ENCODE results near the gene PCSK2. TPM values are rescaled to one million over a fixed set of nuclear protein-coding genes. Genes with fewer than 3 reads are reported as not detected.

PCSK2 gene
- total and polyA plus RNA-seq, 2 donors (not counting 3 experiments of a cell fraction or from before 2014, with no cell fraction given), result not detected

GRCh38 chr20:17423782-17424181 is 196.9 kb downstream of the PCSK2 start:
- no peak overlapping the region for H3K9ac ChIP-seq (replicated peaks; ENCODE audit: extremely low read depth, insufficient read depth, low read length)
- H3K9me1 ChIP-seq (replicated peaks; ENCODE audit: control insufficient read depth, extremely low read depth, insufficient read depth, low read length), result no peaks in the 10 kb centered on the region
- no peak overlapping the region for H2AFZ ChIP-seq (ENCODE audit: low read depth, low read length)
- no peaks in the 10 kb centered on the region for H3K36me3 ChIP-seq (ENCODE audit: control insufficient read depth in 2 of 2, extremely low read depth in 1 of 2, insufficient read depth in 2 of 2, low read length in 2 of 2)
- H3K79me2 ChIP-seq (ENCODE audit: control insufficient read depth, insufficient read depth, low read length), result no peaks in the 10 kb centered on the region
- BruUV-seq (replicated peaks), result no TSS peak
- H3K4me2 ChIP-seq (ENCODE audit: insufficient read depth, low read length), result no peak overlapping the region
- FAIRE-seq (no peak), DNase-seq (ENCODE audit: low read depth, low spot score) (no peak)
- no peak overlapping the region for H3K4me3 ChIP-seq (replicated peaks in 1 of 3; ENCODE audit: insufficient read depth in 1 of 3, low read depth in 1 of 3, low read length in 3 of 3)
- ChIA-PET CTCF (no interaction called here), POLR2A (no interaction called here)
- no peaks in the 10 kb centered on the region for H3K4me1 ChIP-seq (ENCODE audit: control insufficient read depth, extremely low read depth, insufficient read depth, low read length)
- dilution Hi-C loops (cut with MboI; ENCODE audit: extremely low pct_ligation_motif_present, low sequenced_read_pairs) (no loop called here), intact Hi-C loops (cut with micrococcal nuclease) (no loop called here)
- no peak overlapping the region for H3K27ac ChIP-seq (ENCODE audit: insufficient read depth, low read depth, low read length)
- no peaks in the 10 kb centered on the region for H4K20me1 ChIP-seq (replicated peaks; ENCODE audit: control insufficient read depth, extremely low read depth, insufficient read depth, low read length)
- H3K27me3 ChIP-seq (ENCODE audit: control insufficient read depth in 2 of 2, insufficient read depth in 2 of 2, low read length in 2 of 2), result peaks cover 0 to 2% of the 10 kb centered on the region in 2 experiments
- TF ChIP-seq MAX (IDR thresholded peaks at IDR 0.05; ENCODE audit: insufficient read depth, insufficient read length) (no peak), MYC (IDR thresholded peaks at IDR 0.05; ENCODE audit: low read depth, low read length) (no peak), CTCF (IDR thresholded peaks at IDR 0.05; ENCODE audit: extremely low read depth in 1 of 2, insufficient read depth in 1 of 2, low read depth in 1 of 2, low read length in 2 of 2) (no peak), POLR2A (IDR thresholded peaks at IDR 0.05; ENCODE audit: low read depth, low read length) (no peak), EZH2 (IDR thresholded peaks at IDR 0.05; ENCODE audit: borderline replicate concordance, low read depth, low read length, severe bottlenecking) (no peak), GATA2 (IDR thresholded peaks at IDR 0.05; ENCODE audit: insufficient read depth, insufficient read length, low read depth, low read length) (no peak), JUN (IDR thresholded peaks at IDR 0.05; ENCODE audit: borderline replicate concordance, insufficient read depth, insufficient read length, low read depth) (no peak), POLR2AphosphoS5 (IDR thresholded peaks at IDR 0.05; ENCODE audit: insufficient read depth, low read depth, low read length) (no peak), FOS (IDR thresholded peaks at IDR 0.05; ENCODE audit: borderline replicate concordance, insufficient read depth, low read length) (no peak)
- no peaks in the 10 kb centered on the region for H3K9me3 ChIP-seq (replicated peaks; ENCODE audit: control insufficient read depth, insufficient read depth, low read length)

All from endothelial cell of umbilical vein (primary cell).